Measurements from ENCODE around the gene MREG. TPM values are rescaled to one million over a fixed set of nuclear protein-coding genes. Genes with fewer than 3 reads are reported as not detected.
A peak's percentile ranks its signal among the peaks of the same experiment; 100 is the strongest.

The MREG gene
- total and polyA plus RNA-seq, 10 of the 15 experiments (the other 5 are each of a cell fraction or from before 2014, with no cell fraction given): 6.9 to 45.0 (median 28.5) TPM

DNA sequence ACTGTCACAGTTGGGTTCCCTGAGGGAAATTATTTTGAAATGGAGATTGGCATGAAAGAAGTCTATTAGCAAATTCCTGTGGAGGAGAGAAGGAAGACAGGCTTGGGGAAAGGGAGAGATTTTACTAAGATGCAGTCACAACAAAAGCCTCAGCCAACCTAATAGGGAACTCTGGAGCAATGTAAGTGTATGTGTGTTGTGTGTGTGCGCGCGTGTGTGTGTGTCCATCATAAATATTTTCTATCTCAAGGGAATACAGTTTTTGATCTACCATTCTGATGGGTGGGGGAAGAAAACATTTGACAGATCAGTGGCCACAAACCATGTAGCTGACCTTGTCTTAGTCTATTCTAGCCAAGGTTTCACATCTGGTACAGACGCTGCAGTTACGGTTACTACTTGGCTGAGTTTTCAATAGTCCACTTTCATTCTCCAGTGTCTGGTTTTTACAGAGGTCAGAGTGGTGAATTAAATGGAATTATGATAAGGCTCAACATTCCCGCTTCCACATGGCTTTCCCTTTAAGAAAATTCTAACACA is 72.6 kb downstream of the MREG start:
- no TSS peak for BruUV-seq (replicated peaks)
- H3K27ac ChIP-seq (ENCODE audit: control insufficient read depth, insufficient read depth): no peak overlapping the region
- H3K36me3 ChIP-seq (ENCODE audit: control insufficient read depth in 2 of 2, insufficient read depth in 2 of 2, low read length in 1 of 2): peaks cover 3 to 16% of the 10 kb centered on the region in 2 experiments; a peak in 3 of 4 replicates
- in situ Hi-C loops (cut with MboI): loop anchor here (10.0 to 25.0 kb wide), 2 partner anchors 724 to 1628 kb away; no protein-coding TSS in a partner anchor
- no peak overlapping the region for H3K9ac ChIP-seq (ENCODE audit: control insufficient read depth, insufficient read depth, low read length)
- ATAC-seq: no peak
- H3K4me2 ChIP-seq (ENCODE audit: control insufficient read depth, insufficient read depth): no peak overlapping the region
- DNase-seq (ENCODE audit: low read depth, low spot score): no peak
- H2AFZ ChIP-seq (ENCODE audit: control insufficient read depth, low read depth, low read length): no peak overlapping the region
- no peak for FAIRE-seq
- no peak overlapping the region for H3K4me3 ChIP-seq
- SMC1A ChIA-PET (ENCODE audit: uncharacterized antibody, unreplicated experiment): no interaction called here
- no peaks in the 10 kb centered on the region for H4K20me1 ChIP-seq (ENCODE audit: control insufficient read depth, insufficient read depth)
- POLR2A ChIA-PET: no interaction called here
- H3K27me3 ChIP-seq (replicated peaks in 1 of 2; ENCODE audit: control insufficient read depth in 2 of 2, insufficient read depth in 2 of 2, low read length in 1 of 2): no peaks in the 10 kb centered on the region
- 0 out of 2 replicates have a peak, but pooled peaks have one; percentile 28 for TF ChIP-seq MTA3 (IDR thresholded peaks at IDR 0.05; ENCODE audit: borderline replicate concordance, low read length)
- TF ChIP-seq MEF2B (IDR thresholded peaks at IDR 0.05; ENCODE audit: partially characterized antibody, poor library complexity, severe bottlenecking): no peak
- 99% methylated on average over 6 of the region's 6 CpGs for WGBS (ENCODE audit: insufficient coverage, insufficient replicate concordance, low lambda C conversion rate, missing lambda C conversion rate)
- no peaks in the 10 kb centered on the region for H3K4me1 ChIP-seq (ENCODE audit: control insufficient read depth, insufficient read depth, low read length)
- CTCF ChIA-PET: interaction anchor here (1.8 kb wide), 1 partner anchor 10 kb away, joined by 6 read pairs; no protein-coding TSS in a partner anchor
- intact Hi-C loops (cut with micrococcal nuclease; ENCODE audit: unreplicated experiment): no loop called here
- RAD21 ChIA-PET (ENCODE audit: unreplicated experiment): no interaction called here
- no peaks in the 10 kb centered on the region for H3K9me3 ChIP-seq (replicated peaks; ENCODE audit: control insufficient read depth, insufficient read depth, low read length)
- H3K79me2 ChIP-seq (ENCODE audit: control insufficient read depth, insufficient read depth, low read length): no peaks in the 10 kb centered on the region

DNA sequence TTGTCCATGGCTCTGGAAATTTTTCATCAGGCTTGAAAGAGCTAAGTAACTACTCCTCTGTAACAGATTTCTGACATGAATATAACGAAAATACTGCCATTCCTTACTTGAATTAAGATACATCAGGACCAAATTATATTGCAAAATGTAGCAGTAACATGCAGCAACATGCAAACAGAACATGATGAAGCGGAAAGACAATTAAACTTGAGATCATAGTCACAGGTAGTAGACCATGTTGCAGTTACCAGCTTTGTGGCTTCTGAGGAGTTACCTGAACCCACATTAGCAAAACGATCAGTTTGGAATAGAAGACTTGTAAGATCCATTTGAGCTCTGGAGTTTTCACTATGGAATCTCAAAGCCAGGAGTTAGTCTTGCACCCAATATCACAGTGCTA is 76.2 kb downstream of the MREG start:
- no peak overlapping the region for H3K9ac ChIP-seq (ENCODE audit: control insufficient read depth, insufficient read depth, low read length)
- no peak overlapping the region for H2AFZ ChIP-seq (ENCODE audit: control insufficient read depth, low read depth, low read length)
- no TSS peak for BruUV-seq (replicated peaks)
- no peak overlapping the region for H3K4me2 ChIP-seq (ENCODE audit: control insufficient read depth, insufficient read depth)
- H3K79me2 ChIP-seq (ENCODE audit: control insufficient read depth, insufficient read depth, low read length): no peaks in the 10 kb centered on the region
- H3K9me3 ChIP-seq (replicated peaks; ENCODE audit: control insufficient read depth, insufficient read depth, low read length): no peaks in the 10 kb centered on the region
- H4K20me1 ChIP-seq (ENCODE audit: control insufficient read depth, insufficient read depth): no peaks in the 10 kb centered on the region
- WGBS (ENCODE audit: insufficient coverage, insufficient replicate concordance, low lambda C conversion rate, missing lambda C conversion rate): 99% methylated on average over 3 of the region's 3 CpGs
- in situ Hi-C loops (cut with MboI) (loop anchor here (25.0 kb wide), 1 partner anchor 1625 kb away; no protein-coding TSS in a partner anchor), intact Hi-C loops (cut with micrococcal nuclease; ENCODE audit: unreplicated experiment) (no loop called here)
- no peak overlapping the region for H3K4me3 ChIP-seq
- no peaks in the 10 kb centered on the region for H3K27me3 ChIP-seq (replicated peaks in 1 of 2; ENCODE audit: control insufficient read depth in 2 of 2, insufficient read depth in 2 of 2, low read length in 1 of 2)
- CTCF ChIA-PET: interaction anchor here (0.6 to 2.2 kb wide), 2 partner anchors 55 to 86 kb away, joined by 3 to 6 read pairs; no protein-coding TSS in a partner anchor
- H3K27ac ChIP-seq (ENCODE audit: control insufficient read depth, insufficient read depth): no peak overlapping the region
- SMC1A ChIA-PET (ENCODE audit: uncharacterized antibody, unreplicated experiment): interaction anchor here (0.6 to 2.0 kb wide), 3 partner anchors 22 to 123 kb away, joined by 3 to 4 read pairs (median 4); no protein-coding TSS in a partner anchor
- RAD21 ChIA-PET (ENCODE audit: unreplicated experiment): interaction anchor here (1.4 kb wide), 1 partner anchor 84 kb away, joined by 5 read pairs; no protein-coding TSS in a partner anchor
- ATAC-seq: no peak
- H3K4me1 ChIP-seq (ENCODE audit: control insufficient read depth, insufficient read depth, low read length): no peaks in the 10 kb centered on the region
- POLR2A ChIA-PET: interaction anchor here (0.7 to 0.9 kb wide), 2 partner anchors 49 to 234 kb away, joined by 3 to 5 read pairs; no protein-coding TSS in a partner anchor
- no peak for DNase-seq (ENCODE audit: low read depth, low spot score)
- H3K36me3 ChIP-seq (ENCODE audit: control insufficient read depth in 2 of 2, insufficient read depth in 2 of 2, low read length in 1 of 2): peaks cover 3 to 9% of the 10 kb centered on the region in 2 experiments; a peak in 2 of 4 replicates
- FAIRE-seq: no peak
- TF ChIP-seq, protein P1, sequence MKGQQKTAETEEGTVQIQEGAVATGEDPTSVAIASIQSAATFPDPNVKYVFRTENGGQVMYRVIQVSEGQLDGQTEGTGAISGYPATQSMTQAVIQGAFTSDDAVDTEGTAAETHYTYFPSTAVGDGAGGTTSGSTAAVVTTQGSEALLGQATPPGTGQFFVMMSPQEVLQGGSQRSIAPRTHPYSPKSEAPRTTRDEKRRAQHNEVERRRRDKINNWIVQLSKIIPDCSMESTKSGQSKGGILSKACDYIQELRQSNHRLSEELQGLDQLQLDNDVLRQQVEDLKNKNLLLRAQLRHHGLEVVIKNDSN (IDR thresholded peaks at IDR 0.05; ENCODE audit: borderline replicate concordance, extremely low read length, insufficient read depth, low read depth, low read length): no peak
- TF ChIP-seq ZNF622 (IDR thresholded peaks at IDR 0.05) (no peak), CHD1 (IDR thresholded peaks at IDR 0.05; ENCODE audit: low read depth, low read length) (no peak), CREM (IDR thresholded peaks at IDR 0.05; ENCODE audit: low read depth) (no peak), HDGF (IDR thresholded peaks at IDR 0.05) (no peak), RAD51 (IDR thresholded peaks at IDR 0.05) (no peak), NFYA (IDR thresholded peaks at IDR 0.05; ENCODE audit: borderline replicate concordance, low read depth, low read length) (no peak), ZNF24 (IDR thresholded peaks at IDR 0.05) (no peak), MXI1 (IDR thresholded peaks at IDR 0.05; ENCODE audit: low read depth, low read length) (no peak), ESRRA (IDR thresholded peaks at IDR 0.05; ENCODE audit: low read length) (no peak)
- TF ChIP-seq, protein P2, sequence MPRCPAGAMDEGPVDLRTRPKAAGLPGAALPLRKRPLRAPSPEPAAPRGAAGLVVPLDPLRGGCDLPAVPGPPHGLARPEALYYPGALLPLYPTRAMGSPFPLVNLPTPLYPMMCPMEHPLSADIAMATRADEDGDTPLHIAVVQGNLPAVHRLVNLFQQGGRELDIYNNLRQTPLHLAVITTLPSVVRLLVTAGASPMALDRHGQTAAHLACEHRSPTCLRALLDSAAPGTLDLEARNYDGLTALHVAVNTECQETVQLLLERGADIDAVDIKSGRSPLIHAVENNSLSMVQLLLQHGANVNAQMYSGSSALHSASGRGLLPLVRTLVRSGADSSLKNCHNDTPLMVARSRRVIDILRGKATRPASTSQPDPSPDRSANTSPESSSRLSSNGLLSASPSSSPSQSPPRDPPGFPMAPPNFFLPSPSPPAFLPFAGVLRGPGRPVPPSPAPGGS (IDR thresholded peaks at IDR 0.05; ENCODE audit: borderline replicate concordance, insufficient read depth, low read depth, low read length, poor library complexity, severe bottlenecking): no peak
- TF ChIP-seq, protein P3, sequence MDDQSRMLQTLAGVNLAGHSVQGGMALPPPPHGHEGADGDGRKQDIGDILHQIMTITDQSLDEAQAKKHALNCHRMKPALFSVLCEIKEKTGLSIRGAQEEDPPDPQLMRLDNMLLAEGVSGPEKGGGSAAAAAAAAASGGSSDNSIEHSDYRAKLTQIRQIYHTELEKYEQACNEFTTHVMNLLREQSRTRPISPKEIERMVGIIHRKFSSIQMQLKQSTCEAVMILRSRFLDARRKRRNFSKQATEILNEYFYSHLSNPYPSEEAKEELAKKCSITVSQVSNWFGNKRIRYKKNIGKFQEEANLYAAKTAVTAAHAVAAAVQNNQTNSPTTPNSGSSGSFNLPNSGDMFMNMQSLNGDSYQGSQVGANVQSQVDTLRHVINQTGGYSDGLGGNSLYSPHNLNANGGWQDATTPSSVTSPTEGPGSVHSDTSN (IDR thresholded peaks at IDR 0.05; ENCODE audit: insufficient replicate concordance, low read depth, low read length): no peak
